ENCODE results near the gene LAMP1. TPM values are rescaled to one million over a fixed set of nuclear protein-coding genes. Genes with fewer than 3 reads are reported as not detected.

LAMP1 gene
- total RNA-seq, 2 experiments from 2014 or later = 12.2 to 24.6 TPM

DNA sequence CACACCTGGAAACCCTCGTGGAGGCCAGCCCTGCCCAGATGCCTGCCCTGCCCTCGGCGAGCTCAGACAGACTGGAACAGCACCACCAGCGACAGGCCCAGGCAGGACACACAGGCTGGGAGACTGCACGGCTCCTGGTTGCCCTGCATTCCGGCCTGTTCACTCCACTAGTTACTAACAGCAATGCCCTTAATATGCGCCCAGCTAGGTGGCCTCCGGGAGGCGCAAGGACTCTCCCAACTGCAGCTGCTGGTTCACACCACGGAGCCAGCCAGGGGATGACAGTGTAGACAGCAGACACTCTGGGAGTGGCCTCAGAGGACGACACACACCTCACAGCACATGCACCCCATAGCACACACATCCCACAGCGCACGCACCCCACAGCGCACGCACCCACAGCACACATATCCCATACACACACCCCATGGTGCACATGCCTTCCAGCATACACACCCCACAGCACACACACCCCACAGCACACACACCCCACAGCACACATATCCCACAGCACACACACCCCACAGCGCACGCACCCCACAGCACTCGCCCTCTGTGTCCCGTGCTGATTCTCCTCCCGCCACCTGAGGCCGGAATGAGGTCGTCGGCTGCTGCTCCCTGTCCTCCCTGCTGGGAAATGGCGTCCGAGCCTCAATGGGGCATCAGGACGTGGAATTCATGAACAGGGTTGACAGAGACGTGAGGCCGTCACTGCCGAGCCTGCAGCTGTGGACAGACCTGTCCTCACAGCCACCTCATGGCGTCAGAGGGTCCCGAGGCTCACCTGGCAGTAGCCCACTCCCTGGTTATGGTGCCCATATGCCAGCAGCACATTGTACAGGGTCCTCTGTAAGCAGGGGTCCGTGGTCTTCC lies 53.3 kb downstream of the LAMP1 start:
- intact Hi-C loops (cut with micrococcal nuclease; ENCODE audit: unreplicated experiment) = no loop called here
- CTCF ChIA-PET (ENCODE audit: unreplicated experiment) = no interaction called here
- TF ChIP-seq, protein P1, sequence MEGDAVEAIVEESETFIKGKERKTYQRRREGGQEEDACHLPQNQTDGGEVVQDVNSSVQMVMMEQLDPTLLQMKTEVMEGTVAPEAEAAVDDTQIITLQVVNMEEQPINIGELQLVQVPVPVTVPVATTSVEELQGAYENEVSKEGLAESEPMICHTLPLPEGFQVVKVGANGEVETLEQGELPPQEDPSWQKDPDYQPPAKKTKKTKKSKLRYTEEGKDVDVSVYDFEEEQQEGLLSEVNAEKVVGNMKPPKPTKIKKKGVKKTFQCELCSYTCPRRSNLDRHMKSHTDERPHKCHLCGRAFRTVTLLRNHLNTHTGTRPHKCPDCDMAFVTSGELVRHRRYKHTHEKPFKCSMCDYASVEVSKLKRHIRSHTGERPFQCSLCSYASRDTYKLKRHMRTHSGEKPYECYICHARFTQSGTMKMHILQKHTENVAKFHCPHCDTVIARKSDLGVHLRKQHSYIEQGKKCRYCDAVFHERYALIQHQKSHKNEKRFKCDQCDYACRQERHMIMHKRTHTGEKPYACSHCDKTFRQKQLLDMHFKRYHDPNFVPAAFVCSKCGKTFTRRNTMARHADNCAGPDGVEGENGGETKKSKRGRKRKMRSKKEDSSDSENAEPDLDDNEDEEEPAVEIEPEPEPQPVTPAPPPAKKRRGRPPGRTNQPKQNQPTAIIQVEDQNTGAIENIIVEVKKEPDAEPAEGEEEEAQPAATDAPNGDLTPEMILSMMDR (conservative IDR thresholded peaks at IDR 0.05; ENCODE audit: low read length) = 0 out of 2 replicates have a peak, but pooled peaks have one; percentile 38
- TF ChIP-seq EZH2phosphoT487 (IDR thresholded peaks at IDR 0.05; ENCODE audit: borderline replicate concordance, low read depth, low read length) = no peak

DNA sequence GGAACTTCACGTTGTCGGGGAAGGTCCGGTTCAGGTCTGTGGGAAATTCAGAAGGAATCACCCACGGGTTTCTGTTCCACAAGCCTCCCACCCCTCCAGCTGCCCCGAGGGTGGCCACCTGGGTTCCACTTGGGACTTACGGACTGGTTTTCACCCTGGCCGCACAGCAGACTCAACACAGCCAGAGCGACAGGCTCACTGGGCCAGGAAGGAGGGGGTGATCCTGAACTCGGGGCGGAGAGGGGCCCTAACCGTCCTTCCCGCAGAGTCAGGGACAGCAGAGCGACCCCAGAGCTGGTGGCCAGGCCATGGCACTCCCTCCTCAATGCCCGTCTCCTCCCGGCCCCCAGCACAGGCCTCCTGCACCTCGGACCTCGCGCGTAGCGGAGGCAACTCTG lies 53.9 kb downstream of the LAMP1 start:
- no peak overlapping the region for H2AFZ ChIP-seq (ENCODE audit: low read length)
- CTCF ChIA-PET (ENCODE audit: unreplicated experiment) = no interaction called here
- H3K9me2 ChIP-seq (ENCODE audit: insufficient read depth, low read length) = no peaks in the 10 kb centered on the region
- H4K20me1 ChIP-seq (ENCODE audit: insufficient read depth, low read length) = no peaks in the 10 kb centered on the region
- no peak overlapping the region for H3K4me2 ChIP-seq (ENCODE audit: low read length)
- no peaks in the 10 kb centered on the region for H3K9me3 ChIP-seq (ENCODE audit: low read length)
- H3K4me1 ChIP-seq (ENCODE audit: insufficient read depth, low read length, poor library complexity, severe bottlenecking) = no peaks in the 10 kb centered on the region
- POLR2A ChIA-PET = no interaction called here
- no peak for TF ChIP-seq EZH2phosphoT487 (IDR thresholded peaks at IDR 0.05; ENCODE audit: borderline replicate concordance, low read depth, low read length)
- TF ChIP-seq, protein P1 (conservative IDR thresholded peaks at IDR 0.05; ENCODE audit: low read length) = no peak
- H3K4me3 ChIP-seq (ENCODE audit: low read depth, low read length, poor library complexity, severe bottlenecking) = no peak overlapping the region
- intact Hi-C loops (cut with micrococcal nuclease; ENCODE audit: unreplicated experiment) = no loop called here
- no peak for DNase-seq (ENCODE audit: low spot score)
- no peaks in the 10 kb centered on the region for H3K36me3 ChIP-seq (ENCODE audit: insufficient read depth, low read length)
- H3K79me2 ChIP-seq (ENCODE audit: insufficient read depth, low read depth, low read length) = no peaks in the 10 kb centered on the region
- H3K27ac ChIP-seq (ENCODE audit: low read depth, low read length, poor library complexity, severe bottlenecking) = no peak overlapping the region
- BruUV-seq (replicated peaks) = no TSS peak

More for the DNA sequence above, 53.3 kb downstream of the LAMP1 start:
- Histone ChIP-seq H3K36me3 (ENCODE audit: insufficient read depth, low read length) (no peaks in the 10 kb centered on the region), H4K20me1 (ENCODE audit: insufficient read depth, low read length) (no peaks in the 10 kb centered on the region), H3K4me1 (ENCODE audit: insufficient read depth, low read length, poor library complexity, severe bottlenecking) (no peaks in the 10 kb centered on the region), H3K4me3 (ENCODE audit: low read depth, low read length, poor library complexity, severe bottlenecking) (no peak overlapping the region), H3K9me3 (ENCODE audit: low read length) (no peaks in the 10 kb centered on the region), H3K4me2 (ENCODE audit: low read length) (no peak overlapping the region), H3K27ac (ENCODE audit: low read depth, low read length, poor library complexity, severe bottlenecking) (no peak overlapping the region), H3K9me2 (ENCODE audit: insufficient read depth, low read length) (no peaks in the 10 kb centered on the region), H2AFZ (ENCODE audit: low read length) (no peak overlapping the region), H3K79me2 (ENCODE audit: insufficient read depth, low read depth, low read length) (no peaks in the 10 kb centered on the region)
- no TSS peak for BruUV-seq (replicated peaks)
- POLR2A ChIA-PET = no interaction called here
- peak; percentile 13 for DNase-seq (ENCODE audit: low spot score)

DNA sequence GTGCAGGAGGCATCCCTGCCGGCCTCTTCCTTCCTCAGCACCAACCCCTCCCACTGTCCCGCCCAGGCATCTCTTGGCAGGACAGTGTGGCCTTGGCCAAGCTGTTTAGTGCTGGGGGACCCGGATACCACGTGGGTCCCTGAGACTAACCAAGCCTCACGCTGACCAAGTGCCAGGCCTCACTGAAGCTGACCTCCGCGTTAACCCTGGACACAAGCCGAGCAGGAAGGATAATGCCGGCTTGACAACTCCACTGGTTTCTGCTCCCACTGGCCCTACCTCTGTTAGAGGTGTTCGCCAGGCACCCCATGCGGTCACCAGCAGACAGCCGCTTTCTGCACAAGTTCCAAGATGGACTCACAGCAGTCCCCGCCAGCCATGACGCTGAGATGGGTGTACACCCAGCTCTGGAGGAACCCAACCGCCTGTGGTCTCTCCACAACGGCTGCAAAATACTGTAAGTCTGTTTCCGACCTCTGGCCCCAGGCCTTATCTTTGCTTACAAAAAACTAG lies 54.5 kb downstream of the LAMP1 start:
- no peaks in the 10 kb centered on the region for H3K9me2 ChIP-seq (ENCODE audit: insufficient read depth, low read length)
- H3K36me3 ChIP-seq (ENCODE audit: insufficient read depth, low read length) = no peaks in the 10 kb centered on the region
- H3K79me2 ChIP-seq (ENCODE audit: insufficient read depth, low read depth, low read length) = no peaks in the 10 kb centered on the region
- POLR2A ChIA-PET = no interaction called here
- CTCF ChIA-PET (ENCODE audit: unreplicated experiment) = no interaction called here
- no peaks in the 10 kb centered on the region for H3K4me1 ChIP-seq (ENCODE audit: insufficient read depth, low read length, poor library complexity, severe bottlenecking)
- H2AFZ ChIP-seq (ENCODE audit: low read length) = no peak overlapping the region
- no peak overlapping the region for H3K4me2 ChIP-seq (ENCODE audit: low read length)
- no peak for TF ChIP-seq EZH2phosphoT487 (IDR thresholded peaks at IDR 0.05; ENCODE audit: borderline replicate concordance, low read depth, low read length)
- TF ChIP-seq, protein P1 (conservative IDR thresholded peaks at IDR 0.05; ENCODE audit: low read length) = no peak
- intact Hi-C loops (cut with micrococcal nuclease; ENCODE audit: unreplicated experiment) = no loop called here
- H3K4me3 ChIP-seq (ENCODE audit: low read depth, low read length, poor library complexity, severe bottlenecking) = no peak overlapping the region
- no peak for DNase-seq (ENCODE audit: low spot score)
- no peak overlapping the region for H3K27ac ChIP-seq (ENCODE audit: low read depth, low read length, poor library complexity, severe bottlenecking)
- BruUV-seq (replicated peaks) = no TSS peak
- no peaks in the 10 kb centered on the region for H4K20me1 ChIP-seq (ENCODE audit: insufficient read depth, low read length)
- no peaks in the 10 kb centered on the region for H3K9me3 ChIP-seq (ENCODE audit: low read length)

All from OCI-LY7 (cell line).